HepG2 (cell line): Measurements from ENCODE around the gene KIF27. TPM values are rescaled to one million over a fixed set of nuclear protein-coding genes. Genes with fewer than 3 reads are reported as not detected.

ENCODE experiments used
- CEBPG ChIP-seq: IDR thresholded peaks from 2 replicates; pipeline ENCODE4 v1.6.1; 2016
- FOSL2 ChIP-seq: sonication (generic); formaldehyde crosslinking; IDR thresholded peaks from 2 replicates; pipeline ENCODE4 v1.4.0; 2020; ENCODE audit warnings: missing genetic modification reagents
- JARID2 ChIP-seq: sonication (generic); formaldehyde crosslinking; IDR thresholded peaks from 2 replicates; pipeline ENCODE4 v1.8.1; 2023; ENCODE audit warnings: missing genetic modification reagents, inconsistent platforms; ENCODE audit not compliant: insufficient replicate concordance
- MAF1 ChIP-seq: sonication (generic); formaldehyde crosslinking; IDR thresholded peaks from 2 replicates; pipeline ENCODE4 v1.5.0; 2020; ENCODE audit warnings: missing genetic modification reagents, borderline replicate concordance
- RARG ChIP-seq: sonication (generic); formaldehyde crosslinking; IDR thresholded peaks from 2 replicates; pipeline ENCODE4 v1.4.0; 2020; ENCODE audit warnings: low read depth, mild to moderate bottlenecking, missing genetic modification reagents
- THAP7 ChIP-seq: sonication (generic); formaldehyde crosslinking; IDR thresholded peaks from 2 replicates; pipeline ENCODE4 v1.8.1; 2023; ENCODE audit warnings: mild to moderate bottlenecking, missing genetic modification reagents
- ZHX2 ChIP-seq, 2 experiments: sonication (generic) in 1 of 2; formaldehyde crosslinking in 1 of 2; IDR thresholded peaks; 2 replicates each; pipeline versions ENCODE4 v1.6.1 to v1.9.0; 2014 to 2022; ENCODE audit warnings: antibody characterized with exemption in 1 of 2, borderline replicate concordance in 1 of 2, inconsistent platforms in 1 of 2, low read depth in 1 of 2, missing genetic modification reagents in 1 of 2
- ZNF101 ChIP-seq: sonication (generic); formaldehyde crosslinking; IDR thresholded peaks from 2 replicates; pipeline ENCODE4 v1.4.0; 2020; ENCODE audit warnings: mild to moderate bottlenecking, low read depth, missing genetic modification reagents, borderline replicate concordance
- ZNF577 ChIP-seq: sonication (generic); formaldehyde crosslinking; IDR thresholded peaks from 2 replicates; pipeline ENCODE4 v1.4.0; 2020; ENCODE audit warnings: mild to moderate bottlenecking, low read depth, missing genetic modification reagents, borderline replicate concordance
- ZNF746 ChIP-seq: sonication (generic); formaldehyde crosslinking; IDR thresholded peaks from 2 replicates; pipeline ENCODE4 v1.8.0; 2022; ENCODE audit warnings: mild to moderate bottlenecking, missing genetic modification reagents
- polyA plus RNA-seq, 8 experiments: library from polyadenylated mRNA; depleted of rRNA in 3 of 8; stranded (reverse) in 7 of 8; unstranded in 1 of 8; fragments of >200 nt; fragmentation: Illumina TruSeq in 4 of 8; extraction: Trizol in 4 of 8; gene quantifications; 2 replicates each; pipeline versions ENCODE4 v1.2.1 to v1.2.3, GENCODE V29; 2011 to 2016; ENCODE audit warnings: low read depth in 4 of 8, missing spikeins in 1 of 8, mixed read lengths in 1 of 8; ENCODE audit not compliant: insufficient read depth in 1 of 8
- total RNA-seq, 5 experiments: library from RNA; depleted of rRNA; stranded (reverse); fragments of >200 nt; fragmentation: Illumina TruSeq; extraction: Trizol; gene quantifications; 2 replicates each; pipeline ENCODE4 v1.2.3, GENCODE V29; 2016; ENCODE audit warnings: low read depth in 1 of 5
- TF ChIP-seq, protein P1 (sequence below): sonication (generic); formaldehyde crosslinking; IDR thresholded peaks from 2 replicates; pipeline ENCODE4 v1.4.0; 2020; ENCODE audit warnings: mild to moderate bottlenecking, missing genetic modification reagents
- TF ChIP-seq, protein P2 (sequence below), 2 experiments: sonication (generic) in 1 of 2; formaldehyde crosslinking in 1 of 2; IDR thresholded peaks; 2 replicates each; pipeline versions ENCODE4 v1.4.0 to v1.6.1; 2018 to 2020; ENCODE audit warnings: missing genetic modification reagents in 2 of 2, borderline replicate concordance in 1 of 2, low read depth in 1 of 2, mild to moderate bottlenecking in 1 of 2, missing biosample characterization in 1 of 2
- TF ChIP-seq, protein P3 (sequence below): sonication (generic); formaldehyde crosslinking; conservative IDR thresholded peaks from 2 replicates; pipeline ENCODE4 v1.8.0; 2022; ENCODE audit warnings: low read depth, missing genetic modification reagents
- TF ChIP-seq, protein P4 (sequence below): sonication (generic); formaldehyde crosslinking; conservative IDR thresholded peaks from 2 replicates; pipeline ENCODE4 v1.8.0; 2022; ENCODE audit warnings: mild to moderate bottlenecking, moderate library complexity, missing genetic modification reagents

KIF27 gene
- total and polyA plus RNA-seq, 2 of the 13 experiments (the other 11 are each of a cell fraction or from before 2014, with no cell fraction given), result 0.95 to 4.1 TPM

GRCh38 chr9:83920927-83921707 lies at the start of gene KIF27 (continued):
- TF ChIP-seq ZHX2 (IDR thresholded peaks at IDR 0.05; ENCODE audit: low read depth) (no peak), ZHX2 (CRISPR knock-in tag; IDR thresholded peaks at IDR 0.05; ENCODE audit: borderline replicate concordance) (peak; percentile 48; the same call in 1 of the 2 replicates), MAF1 (CRISPR knock-in tag) (no peak), ZNF101 (no peak), ZNF577 (CRISPR knock-in tag) (no peak), CEBPG (peak; percentile 8; the same call in 1 of the 2 replicates), FOSL2 (no peak; the same call in 1 of the 2 replicates), JARID2 (CRISPR knock-in tag) (no peak), ZNF746 (peak; percentile 79; the same call in 1 of the 2 replicates), RARG (CRISPR knock-in tag) (no peak), THAP7 (no peak; the same call in 1 of the 2 replicates)
- TF ChIP-seq, protein P1, sequence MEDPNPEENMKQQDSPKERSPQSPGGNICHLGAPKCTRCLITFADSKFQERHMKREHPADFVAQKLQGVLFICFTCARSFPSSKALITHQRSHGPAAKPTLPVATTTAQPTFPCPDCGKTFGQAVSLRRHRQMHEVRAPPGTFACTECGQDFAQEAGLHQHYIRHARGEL (CRISPR knock-in tag), result no peak
- TF ChIP-seq, protein P2, sequence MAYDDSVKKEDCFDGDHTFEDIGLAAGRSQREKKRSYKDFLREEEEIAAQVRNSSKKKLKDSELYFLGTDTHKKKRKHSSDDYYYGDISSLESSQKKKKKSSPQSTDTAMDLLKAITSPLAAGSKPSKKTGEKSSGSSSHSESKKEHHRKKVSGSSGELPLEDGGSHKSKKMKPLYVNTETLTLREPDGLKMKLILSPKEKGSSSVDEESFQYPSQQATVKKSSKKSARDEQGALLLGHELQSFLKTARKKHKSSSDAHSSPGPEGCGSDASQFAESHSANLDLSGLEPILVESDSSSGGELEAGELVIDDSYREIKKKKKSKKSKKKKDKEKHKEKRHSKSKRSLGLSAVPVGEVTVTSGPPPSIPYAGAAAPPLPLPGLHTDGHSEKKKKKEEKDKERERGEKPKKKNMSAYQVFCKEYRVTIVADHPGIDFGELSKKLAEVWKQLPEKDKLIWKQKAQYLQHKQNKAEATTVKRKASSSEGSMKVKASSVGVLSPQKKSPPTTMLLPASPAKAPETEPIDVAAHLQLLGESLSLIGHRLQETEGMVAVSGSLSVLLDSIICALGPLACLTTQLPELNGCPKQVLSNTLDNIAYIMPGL (CRISPR knock-in tag; IDR thresholded peaks at IDR 0.05; ENCODE audit: borderline replicate concordance in 1 of 2, low read depth in 1 of 2), result peak; percentile 76 to 80; a peak in 2 of 4 replicates
- TF ChIP-seq, protein P3, sequence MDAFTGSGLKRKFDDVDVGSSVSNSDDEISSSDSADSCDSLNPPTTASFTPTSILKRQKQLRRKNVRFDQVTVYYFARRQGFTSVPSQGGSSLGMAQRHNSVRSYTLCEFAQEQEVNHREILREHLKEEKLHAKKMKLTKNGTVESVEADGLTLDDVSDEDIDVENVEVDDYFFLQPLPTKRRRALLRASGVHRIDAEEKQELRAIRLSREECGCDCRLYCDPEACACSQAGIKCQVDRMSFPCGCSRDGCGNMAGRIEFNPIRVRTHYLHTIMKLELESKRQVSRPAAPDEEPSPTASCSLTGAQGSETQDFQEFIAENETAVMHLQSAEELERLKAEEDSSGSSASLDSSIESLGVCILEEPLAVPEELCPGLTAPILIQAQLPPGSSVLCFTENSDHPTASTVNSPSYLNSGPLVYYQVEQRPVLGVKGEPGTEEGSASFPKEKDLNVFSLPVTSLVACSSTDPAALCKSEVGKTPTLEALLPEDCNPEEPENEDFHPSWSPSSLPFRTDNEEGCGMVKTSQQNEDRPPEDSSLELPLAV (CRISPR knock-in tag), result no peak
- TF ChIP-seq, protein P4, sequence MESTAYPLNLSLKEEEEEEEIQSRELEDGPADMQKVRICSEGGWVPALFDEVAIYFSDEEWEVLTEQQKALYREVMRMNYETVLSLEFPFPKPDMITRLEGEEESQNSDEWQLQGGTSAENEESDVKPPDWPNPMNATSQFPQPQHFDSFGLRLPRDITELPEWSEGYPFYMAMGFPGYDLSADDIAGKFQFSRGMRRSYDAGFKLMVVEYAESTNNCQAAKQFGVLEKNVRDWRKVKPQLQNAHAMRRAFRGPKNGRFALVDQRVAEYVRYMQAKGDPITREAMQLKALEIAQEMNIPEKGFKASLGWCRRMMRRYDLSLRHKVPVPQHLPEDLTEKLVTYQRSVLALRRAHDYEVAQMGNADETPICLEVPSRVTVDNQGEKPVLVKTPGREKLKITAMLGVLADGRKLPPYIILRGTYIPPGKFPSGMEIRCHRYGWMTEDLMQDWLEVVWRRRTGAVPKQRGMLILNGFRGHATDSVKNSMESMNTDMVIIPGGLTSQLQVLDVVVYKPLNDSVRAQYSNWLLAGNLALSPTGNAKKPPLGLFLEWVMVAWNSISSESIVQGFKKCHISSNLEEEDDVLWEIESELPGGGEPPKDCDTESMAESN (CRISPR knock-in tag), result peak; percentile 66
